Activated gamma-delta T cell treated with anti-CD3 and anti-CD28 coated beads, Interleukin-2, amount 50 U/mL, for 16 hours (primary cell): ENCODE measurements around the gene KIF21B.
"Not testable (repeated sequence)": the region's sequence is repeated elsewhere in the genome, so short reads cannot be mapped to it uniquely, and the experiment has no call there.

ENCODE experiments used
- DNase-seq: peaks from one replicate; pipeline ENCODE4 v3.0.0-alpha.2; 2020; ENCODE audit warnings: low read depth

KIF21B gene

DNA sequence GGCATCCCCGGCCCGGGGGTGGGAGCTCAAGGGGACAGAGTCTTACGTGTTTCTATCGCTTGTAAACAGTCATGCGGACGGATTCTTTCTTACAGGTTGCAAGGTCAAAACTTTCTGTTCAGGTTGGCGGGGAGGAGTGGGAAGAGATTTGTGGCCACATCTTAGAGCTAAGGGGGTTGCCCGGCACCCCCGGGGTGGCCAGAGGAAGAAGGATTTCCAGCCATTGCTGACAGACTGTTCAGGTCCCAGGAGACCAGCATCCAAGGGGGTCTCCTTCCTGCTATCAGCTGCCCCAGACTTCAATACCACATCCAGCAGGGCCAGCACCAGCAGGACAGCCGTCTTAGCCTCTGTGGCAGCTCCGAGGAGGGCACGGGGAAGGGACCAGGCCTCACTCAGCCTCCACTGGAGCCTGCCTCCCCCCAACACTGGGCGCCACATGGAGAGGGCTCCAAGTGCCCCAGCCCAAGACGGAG lies 52.0 kb downstream of the KIF21B start:
- no peak for DNase-seq

DNA sequence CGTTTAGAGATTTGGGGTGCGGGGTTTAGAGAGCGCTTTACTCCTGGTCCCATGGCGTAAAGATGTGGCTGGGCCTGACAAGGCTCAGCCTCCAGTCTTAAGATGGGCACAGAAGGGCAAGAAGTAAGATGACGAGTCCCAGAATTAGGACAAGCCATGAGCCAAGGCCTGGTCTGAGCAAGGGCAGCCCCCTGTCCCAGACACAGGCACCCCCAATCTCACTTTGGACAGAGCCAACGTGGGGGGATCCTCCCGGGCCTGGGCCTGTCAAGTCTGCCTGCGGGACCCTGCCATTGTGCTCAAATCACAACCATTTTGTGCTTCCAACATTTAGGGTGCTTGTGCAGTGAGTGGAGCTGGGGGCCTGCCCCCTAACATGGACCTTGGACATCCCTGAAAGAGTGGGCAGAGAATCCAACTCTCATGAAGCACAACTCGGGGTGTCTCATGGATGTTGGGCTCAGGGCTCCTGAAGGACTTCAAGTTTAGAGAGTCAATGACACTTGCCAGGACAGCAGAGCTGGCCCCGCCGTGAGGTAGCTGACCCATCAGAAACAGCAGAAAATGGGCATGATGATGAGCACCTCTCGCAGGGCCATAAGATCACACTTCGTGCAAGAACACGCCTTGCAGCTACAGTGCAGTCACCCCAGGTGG lies 52.6 kb downstream of the KIF21B start:
- DNase-seq: no peak

DNA sequence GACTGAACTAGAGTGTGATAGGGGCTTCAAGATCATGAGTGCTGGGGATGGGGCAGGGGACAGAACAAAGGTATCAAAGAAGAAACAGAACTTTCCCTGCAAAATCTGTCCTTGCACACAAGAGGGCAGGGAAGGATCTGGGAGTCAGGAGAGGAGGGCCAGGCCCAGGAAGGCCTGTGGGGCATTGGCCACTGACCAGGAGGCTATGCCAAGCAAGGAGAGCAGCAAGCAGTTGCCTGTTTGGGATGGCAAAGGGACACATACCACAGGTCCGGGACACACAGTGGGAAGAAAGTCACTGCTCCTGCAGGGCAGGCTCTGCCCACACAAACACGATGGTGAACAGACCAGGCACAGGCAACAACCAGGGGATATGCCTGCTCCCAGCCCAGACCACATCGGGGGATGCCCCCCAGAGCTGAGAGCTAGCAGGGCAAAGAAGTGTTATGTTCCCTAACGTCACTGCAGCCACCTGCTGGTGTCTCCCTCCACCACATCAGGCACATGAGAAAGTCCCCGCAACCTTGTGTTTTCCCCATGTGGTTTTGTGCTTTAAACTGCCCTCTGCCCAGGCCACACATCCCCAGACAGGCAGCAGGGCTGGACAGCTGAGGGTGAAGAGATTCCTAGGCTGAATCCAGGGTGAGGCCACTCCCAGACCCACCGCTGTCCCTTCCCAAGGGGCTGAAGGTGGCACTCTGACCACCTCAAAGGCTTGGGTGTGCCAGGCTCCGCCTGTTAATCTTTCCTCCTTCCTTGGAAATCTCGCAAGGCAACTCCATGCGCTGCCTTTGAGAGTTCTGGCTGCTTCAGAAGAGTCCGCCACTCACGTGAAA lies 53.6 kb downstream of the KIF21B start:
- no peak for DNase-seq

DNA sequence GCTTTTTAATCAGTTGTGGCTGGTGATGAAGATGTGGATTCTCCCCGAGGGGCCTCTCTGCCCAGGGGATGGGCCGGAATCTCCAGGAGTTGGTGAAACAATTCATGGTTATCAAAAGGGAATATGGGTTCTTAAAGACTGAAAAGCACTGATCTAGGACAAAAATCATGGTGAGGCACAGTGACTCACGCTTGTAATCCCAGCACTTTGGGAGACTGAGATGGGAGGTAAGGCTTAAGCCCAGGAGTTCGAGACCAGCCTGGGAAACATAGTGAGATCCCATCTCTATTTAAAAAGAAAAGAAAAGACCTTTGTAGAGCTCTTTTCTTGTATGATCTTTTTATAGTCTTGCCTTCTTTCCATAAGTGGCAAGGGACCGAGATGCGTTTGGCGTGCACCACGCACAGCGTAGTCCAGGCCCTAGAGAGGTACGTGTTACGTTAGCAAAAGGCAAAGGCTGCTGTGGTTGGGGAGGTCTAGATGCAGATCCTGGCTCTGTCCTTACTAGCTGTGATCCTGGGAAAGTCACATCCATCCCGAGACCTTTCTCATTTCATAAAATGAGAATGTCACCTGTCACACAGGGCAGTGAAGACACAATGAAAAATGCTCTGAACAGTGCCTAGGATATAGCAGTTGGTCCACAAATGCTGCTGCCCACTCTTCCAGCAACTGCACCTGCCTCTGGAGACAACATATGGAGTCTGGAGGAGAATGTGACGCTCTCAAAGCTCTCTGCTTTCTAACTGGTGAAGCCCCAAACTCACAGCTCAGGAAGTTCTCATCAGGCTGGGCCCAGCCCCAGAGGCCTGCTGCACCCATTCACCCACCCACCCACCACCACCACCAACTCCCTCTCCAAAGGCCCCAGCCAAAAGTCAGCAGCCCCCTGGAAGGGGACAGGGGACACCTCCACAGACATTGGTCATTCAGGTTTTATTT lies 54.8 kb downstream of the KIF21B start:
- DNase-seq: no peak

DNA sequence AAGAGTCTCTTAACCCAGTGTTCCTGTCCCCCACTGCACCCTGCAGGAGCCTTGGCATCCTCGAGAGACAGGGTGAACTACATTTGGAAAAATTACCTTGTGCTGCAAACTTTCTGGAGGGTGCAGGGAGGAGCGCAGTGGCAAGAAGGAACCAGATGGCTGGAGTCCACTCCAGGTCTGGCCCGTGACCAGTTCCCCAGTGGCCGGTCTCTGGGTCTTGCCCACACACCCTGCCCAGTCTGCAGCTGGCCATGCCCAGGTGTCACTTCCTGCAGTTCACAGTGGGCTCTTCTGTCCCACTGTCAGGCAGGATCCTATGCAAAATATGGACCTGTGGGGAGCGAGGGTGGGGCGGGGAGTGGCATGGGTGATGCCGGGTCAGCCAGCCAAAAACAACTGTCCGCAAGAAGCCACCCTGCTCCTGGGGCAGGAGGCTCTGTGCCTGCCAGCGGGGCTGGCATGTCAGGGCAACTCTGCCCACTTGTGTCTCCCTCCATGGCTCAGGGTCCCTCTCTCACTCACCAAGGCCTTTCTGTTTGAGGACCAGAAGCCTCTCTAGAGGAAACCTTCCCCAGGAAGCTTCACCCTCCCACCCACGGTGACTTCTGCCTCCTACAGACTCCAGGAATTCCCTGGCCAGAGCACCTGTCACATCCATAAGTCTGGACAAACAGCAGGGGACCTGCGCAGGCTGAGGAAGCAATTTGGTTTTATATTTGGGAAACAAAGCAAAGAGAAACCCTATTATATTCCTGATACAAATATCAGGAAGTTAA lies 55.6 kb downstream of the KIF21B start:
- no peak for DNase-seq

DNA sequence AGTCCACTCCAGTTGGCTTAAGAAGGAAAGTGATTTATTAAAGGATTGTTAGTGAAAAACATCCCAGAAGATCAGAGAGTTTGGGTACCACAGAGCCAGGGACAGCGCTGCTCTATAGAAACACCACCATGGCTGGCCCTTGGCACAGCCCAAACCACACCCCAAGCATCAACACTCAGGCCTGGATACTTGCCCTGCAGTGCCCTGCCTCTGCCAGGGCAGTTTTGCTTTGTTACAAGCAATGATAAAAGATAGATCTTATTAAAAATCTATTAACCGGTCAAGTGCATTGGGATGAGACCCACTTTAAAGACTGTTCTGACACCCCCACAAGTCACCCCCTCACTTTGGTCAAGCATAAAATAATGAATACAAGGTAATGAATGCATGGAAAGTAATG lies 56.6 kb downstream of the KIF21B start:
- DNase-seq: no peak

DNA sequence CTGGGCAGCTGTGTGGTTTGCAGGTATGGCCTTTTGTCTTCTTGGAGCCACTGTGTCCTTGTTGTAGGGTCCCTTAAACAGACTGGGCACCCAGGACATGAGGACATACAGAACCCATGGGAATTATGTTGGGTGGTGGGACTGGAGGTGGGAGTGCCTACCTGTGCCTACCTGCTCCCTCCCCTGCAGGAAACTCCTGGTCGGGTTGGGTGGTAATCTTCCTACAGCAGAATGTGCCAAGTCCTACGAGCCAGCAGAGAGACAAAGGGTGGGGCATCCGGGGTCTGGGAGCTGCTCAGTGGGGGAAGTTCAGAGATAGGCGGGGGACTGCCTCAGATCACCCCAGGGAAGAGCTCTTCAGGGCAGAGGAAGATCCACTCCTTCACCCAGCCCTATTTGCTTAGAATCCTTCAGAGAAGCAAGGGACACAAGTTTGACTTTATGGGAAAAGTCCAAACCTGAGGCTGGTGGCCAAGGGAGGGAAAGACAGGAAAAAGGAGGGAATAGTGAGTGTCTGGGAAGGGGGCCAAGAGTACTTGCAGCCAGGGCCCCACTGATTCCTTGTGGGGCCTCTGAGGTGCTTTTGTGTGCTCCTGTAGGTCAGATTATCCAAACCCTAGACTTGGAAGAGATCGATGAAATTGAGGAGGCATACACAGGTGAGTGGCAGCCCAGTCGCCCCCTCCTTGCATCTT lies 58.3 kb downstream of the KIF21B start:
- DNase-seq: no peak

DNA sequence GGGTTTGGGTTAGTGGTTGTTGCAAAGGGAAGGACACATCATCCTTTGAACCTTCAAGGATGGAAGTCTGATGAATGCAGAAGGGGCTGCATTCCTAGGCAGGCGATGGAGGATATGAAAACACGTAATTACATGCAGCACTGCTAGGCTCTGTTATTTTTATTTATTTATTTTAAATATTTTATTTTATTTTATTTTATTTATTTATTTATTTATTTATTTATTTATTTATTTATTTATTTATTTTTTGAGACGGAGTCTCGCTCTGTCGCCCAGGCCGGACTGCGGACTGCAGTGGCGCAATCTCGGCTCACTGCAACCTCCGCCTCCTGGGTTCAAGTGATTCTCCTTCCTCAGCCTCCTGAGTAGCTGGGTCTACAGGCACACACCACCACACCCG lies 59.6 kb downstream of the KIF21B start:
- DNase-seq: not testable (repeated sequence)

DNA sequence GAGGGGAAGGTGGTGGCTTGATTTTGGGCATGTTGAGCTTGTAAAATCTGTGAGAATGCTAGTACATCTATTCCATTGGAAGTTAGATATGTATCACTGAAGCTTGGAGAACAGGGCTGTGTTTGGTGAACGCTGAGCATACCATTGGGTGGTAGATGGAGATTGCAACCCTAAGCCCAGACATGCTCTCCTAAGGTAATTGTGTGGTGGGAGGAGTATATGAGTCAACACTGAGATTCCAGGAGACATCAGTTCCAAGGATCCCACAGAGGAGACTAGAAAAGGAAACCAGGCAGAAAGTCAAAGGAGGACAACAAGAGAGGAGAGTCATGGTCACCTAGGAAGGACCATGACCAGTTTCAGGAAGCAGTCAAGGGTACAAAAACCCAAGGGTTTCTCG lies 60.4 kb downstream of the KIF21B start:
- no peak for DNase-seq

DNA sequence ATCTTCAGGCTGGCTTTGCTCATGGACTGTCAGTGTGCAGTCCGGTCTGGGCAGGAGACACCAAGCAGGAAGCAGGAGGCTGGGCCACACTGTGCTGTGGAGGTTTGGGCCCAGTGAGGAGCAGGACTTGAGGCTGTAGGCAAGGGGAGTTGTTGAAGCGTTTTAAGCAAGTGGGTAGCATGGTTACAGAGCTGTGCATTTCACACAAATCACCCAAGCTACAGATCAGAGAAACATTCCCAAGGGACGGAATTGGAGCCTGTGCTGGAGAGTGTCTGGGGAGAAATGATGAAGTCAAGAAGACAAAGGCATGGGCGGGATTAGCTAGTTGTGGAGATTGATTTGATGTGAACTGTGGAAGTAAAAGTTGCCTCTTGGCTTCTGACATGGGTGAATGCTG lies 60.9 kb downstream of the KIF21B start:
- no peak for DNase-seq

DNA sequence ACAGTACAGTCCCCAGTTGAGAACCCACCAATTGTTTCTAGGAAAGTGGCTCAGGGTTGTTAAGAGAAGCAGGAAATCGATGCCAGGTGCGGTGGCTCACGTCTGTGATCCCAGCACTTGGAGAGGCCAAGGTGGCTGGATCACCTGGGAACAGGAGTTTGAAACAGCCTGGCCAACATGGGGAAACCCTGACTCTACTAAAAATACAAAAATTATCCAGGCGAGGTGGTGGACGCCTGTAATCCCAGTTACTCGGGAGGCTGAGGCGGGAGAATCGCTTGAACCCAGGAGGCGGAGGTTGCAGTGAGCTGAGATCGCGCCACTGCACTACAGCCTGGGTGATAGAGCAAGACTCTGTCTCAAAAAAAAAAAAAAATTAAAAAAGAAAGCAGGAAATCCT lies 61.4 kb downstream of the KIF21B start:
- DNase-seq: not testable (repeated sequence)

DNA sequence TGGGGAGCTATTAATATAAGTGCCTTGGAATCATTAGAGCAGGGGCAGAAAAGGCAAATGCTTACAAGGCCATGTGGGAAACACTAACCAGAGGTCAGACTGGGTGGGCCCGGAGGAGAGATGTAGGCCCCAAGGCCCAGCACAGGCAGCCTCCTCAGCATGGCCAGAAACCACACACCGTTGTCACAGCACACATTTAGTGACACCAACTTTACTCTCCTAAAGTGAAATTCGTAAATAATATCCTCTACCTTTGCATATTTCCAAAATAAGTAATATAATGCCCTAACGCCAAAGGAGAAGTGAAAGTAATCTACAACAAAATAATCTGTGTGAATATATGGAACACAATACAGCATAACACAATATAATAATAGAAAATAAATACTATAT lies 62.6 kb downstream of the KIF21B start:
- DNase-seq: no peak

DNA sequence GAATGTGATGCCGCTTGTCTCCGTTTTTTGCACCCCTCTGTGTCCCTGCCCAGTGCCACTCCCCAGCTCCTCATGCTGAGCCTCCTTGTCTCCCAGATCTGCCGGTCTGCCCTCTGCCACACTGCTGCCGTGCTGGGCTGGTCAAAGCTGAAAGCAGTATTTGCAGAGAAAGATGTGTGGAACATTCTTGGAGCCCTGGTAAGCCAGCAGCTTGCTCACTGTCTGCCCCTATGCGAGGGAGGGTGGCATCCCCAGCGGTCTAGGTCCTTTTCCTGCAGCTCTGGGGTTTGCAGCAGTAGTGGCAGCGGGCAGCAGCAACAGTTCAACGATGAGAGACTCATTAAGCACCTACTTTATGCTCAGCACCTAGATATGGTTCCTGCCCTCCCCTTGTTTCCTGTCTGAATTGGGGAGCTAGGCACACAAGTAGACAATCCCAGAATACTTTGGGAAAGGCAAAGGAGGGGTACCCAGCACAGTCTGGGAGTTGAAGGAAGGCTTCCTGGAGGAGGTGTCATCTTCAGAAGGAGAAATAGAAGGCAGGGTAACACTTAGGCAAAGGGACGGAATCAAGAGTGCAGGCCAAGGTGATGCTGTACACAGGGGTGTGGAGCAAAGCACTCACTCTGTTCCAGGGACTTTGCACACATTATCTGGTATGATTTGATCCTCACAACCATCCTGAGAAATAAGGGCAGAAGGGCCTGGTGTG lies 63.1 kb downstream of the KIF21B start:
- no peak for DNase-seq

DNA sequence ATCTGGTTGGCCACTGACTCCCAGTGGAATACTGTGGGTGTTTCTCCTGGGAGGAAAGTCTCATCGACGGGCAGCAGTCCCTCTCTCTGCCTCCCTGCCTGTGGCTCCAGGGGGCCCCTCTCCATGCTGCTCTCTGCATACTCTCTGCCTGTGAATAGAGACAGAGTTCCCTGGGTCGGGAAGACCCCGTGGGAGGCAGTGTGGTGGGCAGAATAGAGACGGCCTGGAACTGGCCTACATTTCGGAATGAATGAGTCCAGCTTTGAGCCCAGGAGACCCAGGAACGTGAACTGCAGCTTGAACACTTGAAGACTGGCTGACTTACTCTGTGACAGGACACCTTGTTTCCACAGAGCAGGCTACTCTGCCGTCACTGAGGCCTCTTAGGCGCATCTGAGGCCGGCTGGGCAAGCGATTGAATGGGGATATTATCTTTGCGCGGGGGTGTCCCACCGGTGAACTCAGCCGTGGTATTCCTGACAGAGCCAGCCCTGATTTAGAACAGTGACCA lies 64.0 kb downstream of the KIF21B start:
- no peak for DNase-seq

DNA sequence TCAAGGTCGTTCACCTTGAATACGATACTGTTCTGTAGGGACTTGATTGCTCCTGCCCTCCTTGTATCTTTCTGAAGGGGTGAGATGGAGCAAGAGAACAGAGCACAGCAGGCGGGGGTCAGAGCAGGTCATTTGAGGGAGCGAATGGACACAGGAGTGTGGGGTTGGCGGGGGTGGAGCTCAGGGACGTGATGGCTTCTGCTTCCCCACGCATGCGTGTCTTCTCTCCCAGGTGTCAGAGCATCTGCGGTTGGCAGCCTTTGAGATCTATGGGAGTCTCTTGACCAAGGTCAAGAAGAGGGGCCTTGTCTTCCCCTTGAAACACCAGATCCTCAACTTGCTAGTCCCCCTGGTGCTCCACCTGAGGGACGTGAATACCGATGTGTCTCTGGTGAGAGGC lies 64.9 kb downstream of the KIF21B start:
- DNase-seq: no peak

DNA sequence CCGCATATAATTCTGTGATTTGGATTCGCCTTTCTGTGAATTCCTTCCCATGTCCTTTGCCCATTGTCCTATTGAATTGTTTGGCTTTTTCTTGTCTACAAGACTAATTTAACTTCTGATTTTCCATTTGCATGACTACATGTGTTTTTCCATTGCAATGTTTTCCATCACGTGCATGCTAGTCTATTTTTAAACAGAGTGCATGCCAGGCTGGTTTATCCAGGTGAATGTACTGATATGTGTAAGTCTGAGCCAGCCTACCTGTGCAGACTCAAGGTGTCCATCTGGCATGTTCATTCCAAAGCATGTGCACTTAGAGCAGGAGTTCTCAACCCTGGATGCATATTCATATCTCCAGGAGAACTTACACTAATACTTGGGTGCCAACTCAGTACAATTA lies 69.1 kb downstream of the KIF21B start:
- no peak for DNase-seq

DNA sequence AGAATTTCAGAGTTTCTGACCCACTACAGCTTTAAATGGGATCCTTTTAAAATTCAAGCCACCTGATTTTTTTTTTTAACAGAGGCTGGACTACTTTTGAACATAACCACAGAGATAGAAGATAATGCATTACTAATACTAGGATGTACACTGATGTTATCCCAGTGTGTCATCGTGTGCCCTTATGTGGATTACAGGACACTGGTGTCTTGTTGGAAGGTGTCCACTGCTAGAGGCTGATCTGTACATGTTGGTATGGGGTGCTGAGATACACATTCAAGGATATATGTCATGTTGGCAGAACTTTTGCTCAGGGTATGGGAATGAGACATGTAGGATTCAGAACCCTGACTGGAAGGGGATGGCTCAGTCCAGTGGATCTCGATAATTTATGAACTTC lies 72.5 kb downstream of the KIF21B start:
- no peak for DNase-seq

DNA sequence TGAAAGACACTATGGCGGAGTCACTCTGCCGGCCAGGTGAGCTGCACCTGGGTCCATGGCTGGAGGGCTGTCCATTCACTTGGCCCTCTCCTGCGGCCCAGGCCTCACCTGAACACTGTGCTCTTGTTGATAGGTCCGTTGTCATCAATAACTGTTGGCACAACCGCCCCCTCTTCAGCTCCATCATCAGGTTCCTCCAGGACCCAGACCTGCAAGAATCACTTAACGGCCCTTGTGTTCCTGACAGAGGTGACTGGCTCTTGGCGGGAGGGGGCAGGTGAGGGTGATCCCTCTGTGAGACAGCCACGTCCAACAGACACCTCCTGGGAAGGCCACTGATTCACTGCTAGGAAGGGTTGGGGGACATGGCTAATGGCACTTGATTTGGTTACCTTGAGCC lies 73.9 kb downstream of the KIF21B start:
- no peak for DNase-seq

DNA sequence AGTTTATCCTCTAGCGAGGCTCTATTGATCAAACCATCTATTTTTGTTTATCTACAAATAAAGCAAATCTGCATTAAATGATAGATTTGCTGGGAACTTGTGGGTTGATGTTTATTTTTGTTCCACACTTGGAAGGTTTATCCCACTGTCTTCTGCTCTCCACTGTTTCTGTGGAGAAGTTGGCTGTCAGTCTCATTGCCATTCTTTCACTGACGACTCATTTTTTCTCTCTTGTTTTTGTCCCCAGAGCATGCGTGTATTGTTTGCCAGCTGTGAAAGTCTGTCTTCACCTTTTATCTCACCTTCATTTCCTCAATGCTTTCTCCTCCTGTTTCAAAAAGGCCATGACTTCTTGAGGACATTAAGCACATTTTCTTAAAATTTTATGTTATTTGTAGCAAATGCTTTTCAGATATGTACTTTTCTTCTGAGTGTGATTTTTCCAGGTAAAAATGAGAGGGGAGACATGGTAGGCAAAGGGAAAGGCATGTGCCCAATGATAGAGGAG lies 76.4 kb downstream of the KIF21B start:
- no peak for DNase-seq

DNA sequence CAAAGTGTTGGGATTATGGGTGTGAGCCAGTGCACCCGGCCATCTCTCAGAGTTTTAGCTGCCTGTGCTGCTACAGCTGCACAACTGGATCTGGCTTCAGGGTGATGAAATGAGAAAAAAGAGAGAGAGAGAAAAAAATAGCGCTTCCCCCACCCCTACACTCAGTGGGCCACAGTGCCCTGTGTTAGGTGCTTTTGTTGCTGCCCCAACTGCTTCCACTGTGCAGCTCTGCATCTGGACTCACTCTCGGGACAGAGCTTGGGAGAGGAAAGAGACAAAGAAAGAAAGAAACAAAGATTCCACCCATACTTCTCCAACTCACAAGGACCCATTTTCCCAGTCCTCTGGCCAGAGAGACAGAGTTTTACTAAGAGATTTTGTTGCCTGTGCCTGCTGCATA lies 78.4 kb downstream of the KIF21B start:
- no peak for DNase-seq
